Glomerular visceral epithelial cell (primary cell): Measurements from ENCODE around the gene BRPF3.

Experiments used
- DNase-seq: peaks from one replicate; pipeline ENCODE4 v3.0.0-alpha.2; 2016; ENCODE audit errors: extremely low spot score

Gene BRPF3

GRCh38 chr6:36229223-36229622 is 32.7 kb downstream of the BRPF3 start:
- DNase-seq, result no peak

- no peak for DNase-seq
Observed at GRCh38 chr6:36230371-36230770, 33.8 kb downstream of the BRPF3 start.

- no peak for DNase-seq
Observed at GRCh38 chr6:36232172-36232571, 35.6 kb downstream of the BRPF3 start.

- DNase-seq, result no peak
Observed at GRCh38 chr6:36235309-36235708, 38.8 kb downstream of the BRPF3 start.

GRCh38 chr6:36235862-36236261 is 39.3 kb downstream of the BRPF3 start:
- DNase-seq, result no peak

GRCh38 chr6:36239774-36240173 is 43.2 kb downstream of the BRPF3 start:
- DNase-seq, result no peak

GRCh38 chr6:36241728-36242127 is 45.2 kb downstream of the BRPF3 start:
- peak; percentile 53 for DNase-seq

- no peak for DNase-seq
Observed at GRCh38 chr6:36242161-36242560, 45.6 kb downstream of the BRPF3 start.

- DNase-seq, result no peak
Observed at GRCh38 chr6:36242626-36243025, 46.1 kb downstream of the BRPF3 start.

GRCh38 chr6:36243562-36244212 is 47.1 kb downstream of the BRPF3 start:
- no peak for DNase-seq

- DNase-seq, result no peak
Observed at GRCh38 chr6:36244641-36245280, 48.2 kb downstream of the BRPF3 start.

GRCh38 chr6:36245572-36246061 is 49.1 kb downstream of the BRPF3 start:
- no peak for DNase-seq

GRCh38 chr6:36246506-36247268 is 50.1 kb downstream of the BRPF3 start:
- DNase-seq, result no peak

GRCh38 chr6:36247693-36248092 is 51.1 kb downstream of the BRPF3 start:
- DNase-seq, result no peak

GRCh38 chr6:36248980-36249379 is 52.4 kb downstream of the BRPF3 start:
- no peak for DNase-seq

GRCh38 chr6:36249536-36249935 is 53.0 kb downstream of the BRPF3 start:
- no peak for DNase-seq

GRCh38 chr6:36252005-36252404 is 55.5 kb downstream of the BRPF3 start:
- DNase-seq, result no peak

GRCh38 chr6:36263390-36264000 is 67.0 kb downstream of the BRPF3 start:
- no peak for DNase-seq

GRCh38 chr6:36265744-36266143 is 69.2 kb downstream of the BRPF3 start:
- no peak for DNase-seq

GRCh38 chr6:36266913-36267644 is 70.5 kb downstream of the BRPF3 start:
- DNase-seq, result no peak

- DNase-seq, result no peak
Observed at GRCh38 chr6:36267731-36268477, 71.4 kb downstream of the BRPF3 start.
